ENCODE results near the gene FUNDC2. TPM values are rescaled to one million over a fixed set of nuclear protein-coding genes. Genes with fewer than 3 reads are reported as not detected.

FUNDC2 gene
- polyA plus RNA-seq, 1 donor: 126 TPM

- DNase-seq (ENCODE audit: low read depth): no peak
These were observed 2.5 kb upstream of the FUNDC2 start for GRCh38 chrX:155023907-155024833.

DNA sequence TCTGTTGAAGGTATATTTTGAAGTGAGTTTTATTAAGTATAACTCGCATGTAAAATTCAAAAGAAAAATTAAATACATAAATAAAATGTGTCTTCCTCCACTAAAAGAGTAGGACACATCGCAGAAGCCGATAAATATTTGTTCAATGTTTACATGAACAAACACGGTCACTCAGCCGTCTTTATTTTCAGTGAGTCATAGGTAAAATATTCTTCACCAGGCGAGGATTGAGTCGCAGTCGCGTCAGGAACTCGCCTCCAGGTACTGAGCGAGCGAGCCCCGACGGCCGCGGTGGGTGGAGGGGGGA is 271 bp upstream of the FUNDC2 start:
- no peak for DNase-seq (ENCODE audit: low read depth)

GRCh38 chrX:155027509-155028066 is 944 bp downstream of the FUNDC2 start:
- DNase-seq (ENCODE audit: low read depth): no peak

GRCh38 chrX:155028129-155028528 is 1.5 kb downstream of the FUNDC2 start:
- DNase-seq (ENCODE audit: low read depth): no peak

- no peak for DNase-seq (ENCODE audit: low read depth)
These were observed 2.2 kb downstream of the FUNDC2 start for GRCh38 chrX:155028877-155029291.

DNA sequence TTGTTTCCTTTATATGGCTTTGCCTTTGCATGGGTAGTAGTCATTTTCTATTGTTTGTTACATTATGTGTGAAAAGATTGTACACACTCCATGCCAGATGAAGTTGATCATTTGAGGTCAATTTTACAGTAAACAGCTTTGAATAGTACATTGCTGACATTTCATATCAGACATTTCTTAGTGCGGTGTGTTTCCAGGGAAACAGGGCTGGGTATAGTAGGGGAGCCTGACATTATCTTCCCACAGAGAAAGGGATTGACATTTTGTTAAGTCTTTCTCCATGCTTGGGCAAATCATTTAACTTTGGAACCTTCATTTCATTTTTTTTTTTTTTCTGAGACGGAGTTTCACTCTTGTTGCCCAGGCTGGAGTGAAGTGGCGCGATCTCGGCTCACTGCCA is 5.0 kb downstream of the FUNDC2 start:
- DNase-seq (ENCODE audit: low read depth): no peak

GRCh38 chrX:155035688-155036087 is 9.0 kb downstream of the FUNDC2 start:
- DNase-seq (ENCODE audit: low read depth): no peak

DNA sequence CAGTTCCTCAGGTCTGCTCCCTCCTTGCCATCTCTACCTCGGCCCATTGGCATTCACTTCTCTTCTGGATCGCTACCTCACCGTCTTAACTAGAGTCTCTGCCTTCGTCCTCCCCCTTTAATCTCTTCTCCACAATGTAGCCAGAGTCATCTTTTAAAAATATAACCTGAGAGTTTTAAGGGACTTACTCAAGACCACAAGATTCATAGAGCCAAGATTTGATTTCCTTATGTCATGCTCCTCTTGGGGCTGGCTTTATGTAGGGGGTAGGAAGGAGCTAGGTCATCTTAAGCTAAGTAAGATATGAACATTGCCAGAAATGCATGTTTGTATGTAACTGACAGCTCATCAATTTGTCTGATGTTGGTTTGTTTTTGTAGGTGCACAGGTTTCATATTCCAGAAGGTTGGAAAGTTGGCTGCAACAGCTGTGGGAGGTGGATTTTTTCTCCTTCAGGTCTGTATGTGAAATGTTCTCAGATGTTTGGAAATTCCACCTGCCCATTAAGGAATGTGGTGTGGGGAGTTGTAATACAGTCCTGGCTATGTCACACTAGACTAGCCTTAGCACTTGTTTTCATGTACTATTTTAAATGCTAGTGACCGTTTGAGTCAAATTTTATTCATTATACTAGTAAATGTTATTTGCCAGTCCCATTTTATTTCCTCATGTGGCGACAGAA is 19.6 kb downstream of the FUNDC2 start:
- DNase-seq (ENCODE audit: low read depth): no peak

DNA sequence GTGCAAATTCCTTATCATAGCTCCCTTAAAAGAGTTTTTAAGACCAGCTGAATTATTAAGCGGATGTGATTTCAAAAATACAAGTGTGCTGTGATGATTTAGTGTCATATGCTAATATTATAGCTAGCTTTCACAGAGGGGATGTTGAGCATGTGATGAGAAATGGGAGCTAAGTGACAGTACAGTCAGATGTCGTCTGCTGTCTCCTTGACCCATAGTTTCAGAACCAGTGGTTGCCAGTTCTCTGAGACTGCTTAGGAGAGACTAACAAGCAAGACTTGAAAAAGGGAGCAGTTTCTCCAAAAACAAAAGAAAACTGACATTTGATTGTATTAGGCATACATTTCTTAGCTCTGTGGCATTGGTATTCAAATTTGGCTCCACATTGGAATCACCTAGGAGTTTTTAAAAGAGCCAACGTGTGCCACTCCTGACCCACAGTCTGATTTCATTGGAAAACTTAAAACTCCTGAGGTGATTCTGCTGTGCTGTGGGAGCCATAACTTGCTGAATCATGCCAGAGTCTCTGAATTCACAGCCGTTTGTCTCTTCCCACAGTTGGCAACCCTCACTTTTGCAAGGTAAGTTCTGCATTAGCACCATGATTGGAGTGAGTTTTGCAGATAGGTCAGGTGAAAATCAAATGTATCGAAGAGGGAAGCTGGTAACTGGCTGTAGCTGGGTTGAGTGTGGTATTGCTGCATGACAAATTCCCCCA is 20.3 kb downstream of the FUNDC2 start:
- no peak for DNase-seq (ENCODE audit: low read depth)

GRCh38 chrX:155048977-155049619 is 22.5 kb downstream of the FUNDC2 start:
- DNase-seq (ENCODE audit: low read depth): no peak

DNA sequence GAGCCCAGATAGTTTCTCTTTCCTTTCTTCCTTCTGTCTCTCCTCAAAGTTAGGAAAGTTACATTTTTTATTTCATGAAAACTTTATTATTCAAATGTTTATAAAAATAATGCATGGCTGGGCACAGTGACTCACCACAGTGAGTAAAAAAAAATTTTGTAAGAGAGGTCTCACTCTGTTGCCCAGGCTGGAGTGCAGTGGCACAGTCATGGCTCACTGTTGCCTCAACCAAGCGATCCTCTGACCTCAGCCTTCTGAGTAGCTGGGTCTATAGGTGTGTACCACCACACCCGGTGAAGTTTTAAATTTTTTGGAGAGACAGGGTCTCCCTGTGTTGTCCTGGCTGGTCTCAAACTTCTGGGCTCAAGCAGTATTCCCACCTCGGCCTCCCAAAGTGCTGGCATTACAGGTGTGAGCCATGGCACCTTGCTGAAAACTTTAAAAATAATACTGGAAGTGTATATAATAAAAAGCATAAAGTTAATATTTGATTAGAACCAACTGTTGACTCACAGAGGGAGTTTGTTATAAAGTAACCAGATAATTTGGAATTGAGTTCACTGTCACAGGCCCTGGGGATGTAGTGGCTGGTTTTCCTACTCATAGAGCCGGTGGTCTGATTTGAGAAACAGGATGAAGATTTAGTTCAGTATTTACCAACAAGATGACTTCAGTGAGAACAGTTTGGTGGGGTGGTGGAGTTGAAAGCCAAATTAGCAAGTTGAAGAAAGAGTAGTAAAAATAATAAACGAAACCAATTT is 26.3 kb downstream of the FUNDC2 start:
- DNase-seq (ENCODE audit: low read depth): no peak

- no peak for DNase-seq (ENCODE audit: low read depth)
These were observed 27.0 kb downstream of the FUNDC2 start for GRCh38 chrX:155053656-155054055.

GRCh38 chrX:155054255-155054654 is 27.6 kb downstream of the FUNDC2 start:
- no peak for DNase-seq (ENCODE audit: low read depth)

DNA sequence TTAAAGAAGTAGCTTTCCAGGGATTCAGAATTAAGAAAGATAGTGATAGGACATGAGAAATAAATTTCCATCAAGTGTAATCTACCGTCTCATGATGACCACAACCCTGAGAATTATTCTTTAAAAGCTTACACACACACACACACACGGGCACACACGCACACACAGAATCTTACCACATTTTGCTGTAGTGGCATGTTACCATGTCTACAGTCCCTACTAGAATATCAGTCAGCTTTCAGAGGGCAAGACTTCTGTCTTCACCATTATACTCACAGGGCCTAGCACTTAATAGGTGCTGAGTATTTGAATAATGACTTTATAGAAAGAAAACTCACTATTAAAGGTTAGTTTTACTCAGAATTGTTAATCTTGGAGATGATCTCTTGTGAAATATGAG is 28.9 kb downstream of the FUNDC2 start:
- DNase-seq (ENCODE audit: low read depth): no peak

GRCh38 chrX:155056471-155056870 is 29.8 kb downstream of the FUNDC2 start:
- no peak for DNase-seq (ENCODE audit: low read depth)

DNA sequence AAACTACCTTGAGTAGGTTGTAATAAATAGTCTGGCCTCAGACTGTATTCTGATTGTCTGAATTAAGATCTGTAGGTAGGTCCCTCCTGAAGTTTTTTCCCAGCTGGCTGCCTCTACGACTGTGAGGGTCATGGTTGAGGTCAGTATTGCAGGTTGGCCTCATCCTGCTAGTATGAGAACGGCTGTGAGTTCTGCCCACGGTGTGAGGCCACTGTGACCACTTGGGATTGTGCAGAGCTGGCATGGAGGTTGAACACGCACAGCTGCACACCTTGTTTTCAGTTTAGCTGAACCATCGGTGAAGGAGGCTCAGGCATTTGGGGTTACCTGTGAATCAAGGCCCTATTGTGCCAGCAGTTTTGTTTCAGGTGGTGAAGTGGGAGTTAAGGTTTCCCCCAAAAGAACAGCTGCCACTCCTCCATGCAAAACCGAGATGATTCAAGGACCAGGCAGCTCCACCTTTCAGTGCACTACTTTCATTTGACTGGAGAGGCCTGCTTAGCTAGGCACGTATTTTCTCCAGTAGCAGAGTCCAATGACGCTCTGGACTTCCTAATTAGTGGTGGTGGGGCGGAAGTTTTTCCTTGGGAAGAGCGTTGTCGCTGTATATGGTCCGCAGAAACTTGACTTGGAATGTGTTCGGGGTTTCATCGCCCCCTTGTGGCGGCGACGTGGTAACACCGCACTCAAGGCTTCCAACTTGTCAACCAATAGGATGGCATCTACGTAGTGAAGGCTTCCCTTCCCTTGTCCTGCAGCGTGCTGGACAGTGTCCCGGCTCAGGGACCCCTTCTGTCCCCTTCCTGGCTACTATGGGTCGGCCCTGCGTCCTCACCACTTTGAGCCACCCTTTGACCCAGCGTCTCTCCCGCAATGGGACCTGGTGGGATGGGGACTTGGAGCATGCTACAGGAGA is 30.5 kb downstream of the FUNDC2 start:
- DNase-seq (ENCODE audit: low read depth): no peak

GRCh38 chrX:155061760-155062159 is 35.1 kb downstream of the FUNDC2 start:
- no peak for DNase-seq (ENCODE audit: low read depth)

DNA sequence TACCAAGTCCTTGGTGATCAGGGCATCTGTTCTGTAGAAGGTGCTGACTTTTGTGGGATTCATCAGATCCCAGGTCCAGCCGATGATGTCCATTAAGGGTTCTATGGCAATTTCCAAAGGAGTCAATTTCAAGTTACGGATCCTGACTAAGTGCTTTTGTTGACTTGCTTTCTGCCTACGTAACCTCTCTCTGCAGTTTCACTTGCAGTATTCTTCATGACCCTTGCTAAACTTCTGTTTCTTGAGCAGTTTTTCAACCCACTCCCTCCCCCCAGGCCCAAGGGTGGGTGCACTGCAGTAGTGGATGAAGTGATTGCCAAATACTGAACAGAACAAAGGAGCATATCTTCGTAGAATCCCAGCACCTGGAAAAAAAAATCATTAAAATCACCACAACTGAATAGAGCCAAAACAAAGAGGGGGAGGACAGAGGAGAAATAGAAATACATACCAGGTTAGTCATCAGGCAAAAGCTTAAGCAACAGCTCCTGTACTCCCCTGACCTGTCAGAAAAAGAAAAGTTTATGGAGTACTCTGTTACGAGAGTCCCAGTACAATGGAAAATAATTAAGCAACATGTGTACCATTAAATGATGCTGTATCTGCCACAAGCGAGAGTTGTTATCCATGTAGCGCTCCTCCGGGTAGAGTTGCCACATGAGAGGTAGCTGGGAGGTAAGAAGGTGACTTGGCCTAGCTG is 38.5 kb downstream of the FUNDC2 start:
- no peak for DNase-seq (ENCODE audit: low read depth)

- DNase-seq (ENCODE audit: low read depth): no peak
These were observed 41.5 kb downstream of the FUNDC2 start for GRCh38 chrX:155068165-155068564.

All from forelimb muscle (tissue), 1 donor.